Right cardiac atrium (tissue), 5 donors: ENCODE data around the gene GLS. TPM values are rescaled to one million over a fixed set of nuclear protein-coding genes. Genes with fewer than 3 reads are reported as not detected.

Source experiments
- ATAC-seq, 2 donors: fragments of 200-7000 bp; cut with Tn5 transposase; one replicate each; pipeline versions ENCODE4 v1.8.0 to v1.9.1; 2020; ENCODE audit warnings: moderate library complexity in 2 of 2, mild to moderate bottlenecking in 1 of 2
- DNase-seq, 3 donors: peaks; one replicate each; pipeline ENCODE4 v3.0.0-alpha.2; 2020
- H3K27ac ChIP-seq: one replicate; pipeline ENCODE4 v1.5.1; 2013; ENCODE audit warnings: mild to moderate bottlenecking, low read length, control low read depth, moderate library complexity
- H3K27me3 ChIP-seq: one replicate; pipeline ENCODE4 v1.6.1; 2013; ENCODE audit not compliant: control insufficient read depth, insufficient read depth
- H3K4me1 ChIP-seq: one replicate; pipeline ENCODE4 v1.6.1; 2013; ENCODE audit warnings: low read length; ENCODE audit not compliant: control insufficient read depth, insufficient read depth
- H3K4me3 ChIP-seq: one replicate; pipeline ENCODE4 v1.5.1; 2013; ENCODE audit warnings: low read length, control low read depth
- H3K9me3 ChIP-seq: one replicate; pipeline ENCODE4 v1.6.1; 2013; ENCODE audit warnings: low read length; ENCODE audit not compliant: control insufficient read depth
- WGBS: extraction: QIAGEN DNeasy Blood & Tissue Kit; methylation state at CpG from one replicate; pipeline ENCODE4 v1.1.7; 2013; 5-methylcytosine and 5-hydroxymethylcytosine counted together
- intact Hi-C, 4 donors: fragments of 100-400 bp; cut with DNase I; formaldehyde crosslinking; loops; one replicate each; pipeline versions ENCODE4 v1.11.0 to v1.14.0; 2022 to 2023
- polyA plus RNA-seq: library from polyadenylated mRNA; stranded (reverse); fragments of 200-250 nt; gene quantifications from one replicate; pipeline ENCODE4 v1.2.3, GENCODE V29; 2013
- total RNA-seq, 4 donors: library from RNA; stranded (reverse); fragmentation: NEBNext Ultra II Directional; extraction: Animal tissue kit (Norgen Biotek cat#: 25700); gene quantifications; one replicate each; pipeline ENCODE4 v1.2.1, GENCODE V29; 2021
- donor health status: healthy with polysubstance abuse.
- donor health status: DM: no; HTN: yes; CAD: no.
- donor health status: DM: no; HTN: no; CAD: no.
- donor health status: DM: no; HTN: yes; CAD: no; lungs with severe emphysema.
- donor health status: DM: yes; HTN: yes; CAD: no.

GLS gene
- total and polyA plus RNA-seq, 5 donors, result 33.4 to 106 (median 90.2) TPM

GRCh38 chr2:190935054-190935453 is 54.4 kb downstream of the GLS start:
- no peak overlapping the region for H3K4me3 ChIP-seq
- H3K4me1 ChIP-seq, result no peaks in the 10 kb centered on the region
- H3K27me3 ChIP-seq, result no peaks in the 10 kb centered on the region
- intact Hi-C loops, result loop anchor here in 1 of 4 donors (5.0 kb wide), 1 partner anchor 37 kb away; no protein-coding TSS in a partner anchor
- no peaks in the 10 kb centered on the region for H3K9me3 ChIP-seq
- DNase-seq, result no peak
- no peak for ATAC-seq
- no peak overlapping the region for H3K27ac ChIP-seq

GRCh38 chr2:190938771-190939335 is 58.2 kb downstream of the GLS start:
- Histone ChIP-seq H3K4me3 (no peak overlapping the region), H3K4me1 (no peaks in the 10 kb centered on the region), H3K27ac (no peak overlapping the region), H3K27me3 (no peaks in the 10 kb centered on the region), H3K9me3 (no peaks in the 10 kb centered on the region)
- WGBS, result 6% methylated on average over 1 of the region's 1 CpG
- ATAC-seq (no peak), DNase-seq (no peak)
- intact Hi-C loops, result loop anchor here in 1 of 4 donors (5.0 kb wide), 1 partner anchor 33 kb away; no protein-coding TSS in a partner anchor

- Histone ChIP-seq H3K4me3 (no peak overlapping the region), H3K9me3 (no peaks in the 10 kb centered on the region), H3K27me3 (no peaks in the 10 kb centered on the region), H3K27ac (no peak overlapping the region), H3K4me1 (no peaks in the 10 kb centered on the region)
- intact Hi-C loops, result no loop called here
- DNase-seq (no peak), ATAC-seq (no peak)
- WGBS, result 41% methylated on average over 1 of the region's 1 CpG
Measured at GRCh38 chr2:190940454-190940853, 59.8 kb downstream of the GLS start.

GRCh38 chr2:190941571-190941970 is 61.0 kb downstream of the GLS start:
- H3K27ac ChIP-seq, result no peak overlapping the region
- no peaks in the 10 kb centered on the region for H3K4me1 ChIP-seq
- no peaks in the 10 kb centered on the region for H3K9me3 ChIP-seq
- ATAC-seq, result no peak
- H3K27me3 ChIP-seq, result no peaks in the 10 kb centered on the region
- no peak for DNase-seq
- intact Hi-C loops, result no loop called here
- over 99% methylated on average over 2 of the region's 2 CpGs for WGBS
- H3K4me3 ChIP-seq, result no peak overlapping the region

- intact Hi-C loops, result no loop called here
- no peaks in the 10 kb centered on the region for H3K4me1 ChIP-seq
- H3K27me3 ChIP-seq, result no peaks in the 10 kb centered on the region
- WGBS, result 99% methylated on average over 2 of the region's 2 CpGs
- ATAC-seq (no peak), DNase-seq (no peak)
- H3K9me3 ChIP-seq, result no peaks in the 10 kb centered on the region
- no peak overlapping the region for H3K4me3 ChIP-seq
- no peak overlapping the region for H3K27ac ChIP-seq
Measured at GRCh38 chr2:190942697-190943096, 62.1 kb downstream of the GLS start.

GRCh38 chr2:190943706-190944105 is 63.1 kb downstream of the GLS start:
- H3K27ac ChIP-seq, result no peak overlapping the region
- H3K9me3 ChIP-seq, result no peaks in the 10 kb centered on the region
- no peak overlapping the region for H3K4me3 ChIP-seq
- intact Hi-C loops, result no loop called here
- H3K4me1 ChIP-seq, result peaks cover 2% of the 10 kb centered on the region
- H3K27me3 ChIP-seq, result no peaks in the 10 kb centered on the region
- DNase-seq (no peak), ATAC-seq (no peak)
- 61% methylated on average over 2 of the region's 2 CpGs for WGBS

GRCh38 chr2:190947141-190947540 is 66.5 kb downstream of the GLS start:
- intact Hi-C loops, result no loop called here
- H3K4me1 ChIP-seq, result peaks cover 6% of the 10 kb centered on the region
- WGBS, result 11% methylated on average over 1 of the region's 1 CpG
- H3K27me3 ChIP-seq, result no peaks in the 10 kb centered on the region
- no peaks in the 10 kb centered on the region for H3K9me3 ChIP-seq
- H3K27ac ChIP-seq, result no peak overlapping the region
- peak in 1 of 2 donors; percentile 17 for ATAC-seq
- no peak for DNase-seq
- no peak overlapping the region for H3K4me3 ChIP-seq

- intact Hi-C loops, result no loop called here
- DNase-seq (no peak), ATAC-seq (peak; percentile 68 to 73)
- WGBS, result 8% methylated on average over 2 of the region's 2 CpGs
- Histone ChIP-seq H3K27ac (peak overlapping the region; percentile 51), H3K9me3 (no peaks in the 10 kb centered on the region), H3K4me1 (peaks cover 6% of the 10 kb centered on the region), H3K4me3 (no peak overlapping the region), H3K27me3 (no peaks in the 10 kb centered on the region)
Measured at GRCh38 chr2:190947711-190948251, 67.2 kb downstream of the GLS start.

GRCh38 chr2:190948671-190949070 is 68.0 kb downstream of the GLS start:
- ATAC-seq (peak; percentile 70 to 74), DNase-seq (peak in 1 of 3 donors; percentile 64)
- H3K27me3 ChIP-seq, result no peaks in the 10 kb centered on the region
- intact Hi-C loops, result no loop called here
- peaks cover 6% of the 10 kb centered on the region for H3K4me1 ChIP-seq
- 45% methylated on average over 2 of the region's 2 CpGs for WGBS
- peak overlapping the region; percentile 15 for H3K27ac ChIP-seq
- no peak overlapping the region for H3K4me3 ChIP-seq
- no peaks in the 10 kb centered on the region for H3K9me3 ChIP-seq

GRCh38 chr2:190950566-190950991 is 70.0 kb downstream of the GLS start:
- no peak overlapping the region for H3K27ac ChIP-seq
- no peak for ATAC-seq
- no peaks in the 10 kb centered on the region for H3K9me3 ChIP-seq
- DNase-seq, result no peak
- WGBS, result 80% methylated on average over 3 of the region's 3 CpGs
- peaks cover 6% of the 10 kb centered on the region for H3K4me1 ChIP-seq
- no peaks in the 10 kb centered on the region for H3K27me3 ChIP-seq
- intact Hi-C loops, result no loop called here
- H3K4me3 ChIP-seq, result no peak overlapping the region

- H3K4me1 ChIP-seq, result peaks cover 6% of the 10 kb centered on the region
- no peak overlapping the region for H3K4me3 ChIP-seq
- H3K27ac ChIP-seq, result no peak overlapping the region
- DNase-seq (no peak), ATAC-seq (no peak)
- WGBS, result 38% methylated on average over 4 of the region's 4 CpGs
- intact Hi-C loops, result no loop called here
- H3K9me3 ChIP-seq, result no peaks in the 10 kb centered on the region
- no peaks in the 10 kb centered on the region for H3K27me3 ChIP-seq
Measured at GRCh38 chr2:190953257-190953656, 72.6 kb downstream of the GLS start.
